PC-9 (cell line): ENCODE measurements around the gene LRFN4. TPM values are rescaled to one million over a fixed set of nuclear protein-coding genes. Genes with fewer than 3 reads are reported as not detected.

ENCODE experiments used
- BruUV-seq: library from RNA; stranded (reverse); fragments of 400-500 nt; replicated peaks from 2 replicates; lab custom pipeline; 2021; lab: Mats Ljungman, UMichigan
- CTCF ChIA-PET: fragments of 300-600 bp; sonication (Branson Sonifier 250); formaldehyde crosslinking; loops from one replicate; lab custom pipeline; 2022; ENCODE audit warnings: antibody characterized with exemption; lab: Charles Lee
- POLR2A ChIA-PET: fragments of 300-600 bp; sonication (Branson Sonifier 250); formaldehyde crosslinking; loops from one replicate; lab custom pipeline; 2022; ENCODE audit warnings: antibody characterized with exemption; ENCODE audit not compliant: unreplicated experiment; lab: Charles Lee
- DNase-seq, 2 experiments: peaks; one replicate each; pipeline versions ENCODE4 v3.0.0 to v3.0.0-alpha.2; 2015 to 2022; ENCODE audit warnings: mixed read lengths in 1 of 2
- H2AFZ ChIP-seq: fragments of 200-600 bp; sonication (generic); 2 replicates; pipeline ENCODE4 v1.8.1; 2017; ENCODE audit warnings: antibody characterized with exemption
- H3F3A ChIP-seq: fragments of 200-600 bp; sonication (generic); 2 replicates; pipeline ENCODE4 v1.8.1; 2017; ENCODE audit warnings: antibody characterized with exemption, mild to moderate bottlenecking, low read depth; ENCODE audit not compliant: insufficient read depth
- H3K27ac ChIP-seq: fragments of 200-600 bp; sonication (generic); 2 replicates; pipeline ENCODE4 v1.6.1; 2016; ENCODE audit warnings: mixed run types
- H3K27me3 ChIP-seq: fragments of 200-600 bp; sonication (generic); 2 replicates; pipeline ENCODE4 v1.6.1; 2016; ENCODE audit warnings: low read depth, mixed run types; ENCODE audit not compliant: insufficient read depth
- H3K36me3 ChIP-seq: fragments of 200-600 bp; sonication (generic); 2 replicates; pipeline ENCODE4 v1.6.1; 2016; ENCODE audit warnings: low read depth, mixed run types
- H3K4me1 ChIP-seq: fragments of 200-600 bp; sonication (generic); replicated peaks from 2 replicates; pipeline ENCODE4 v1.6.1; 2016; ENCODE audit warnings: mixed run types; ENCODE audit not compliant: insufficient read depth
- H3K4me2 ChIP-seq: fragments of 200-600 bp; sonication (generic); 2 replicates; pipeline ENCODE4 v1.6.1; 2017; ENCODE audit warnings: mixed run types
- H3K4me3 ChIP-seq: fragments of 200-600 bp; sonication (generic); 2 replicates; pipeline ENCODE4 v1.6.1; 2016; ENCODE audit warnings: mixed run types
- H3K79me2 ChIP-seq: fragments of 200-600 bp; sonication (generic); 2 replicates; pipeline ENCODE4 v1.6.1; 2017; ENCODE audit warnings: low read depth, mixed run types
- H3K9me2 ChIP-seq: fragments of 200-600 bp; sonication (generic); 2 replicates; pipeline ENCODE4 v1.8.1; 2017; ENCODE audit warnings: mild to moderate bottlenecking; ENCODE audit not compliant: insufficient read depth
- H3K9me3 ChIP-seq: fragments of 200-600 bp; sonication (generic); 2 replicates; pipeline ENCODE4 v1.8.1; 2016; ENCODE audit warnings: low read depth; ENCODE audit not compliant: insufficient read depth
- H4K20me1 ChIP-seq: fragments of 200-600 bp; sonication (generic); 2 replicates; pipeline ENCODE4 v1.8.1; 2017; ENCODE audit not compliant: insufficient read depth
- EZH2 ChIP-seq: fragments of 200-600 bp; sonication (generic); IDR thresholded peaks from 2 replicates; pipeline ENCODE4 v1.8.0; 2017; ENCODE audit warnings: antibody characterized with exemption, low read depth
- intact Hi-C: fragments of 100-400 bp; cut with micrococcal nuclease; formaldehyde crosslinking; loops from one replicate; pipeline ENCODE4 v1.10.0; 2022; ENCODE audit not compliant: unreplicated experiment
- total RNA-seq: library from RNA; stranded (reverse); gene quantifications from 2 replicates; pipeline ENCODE4 v1.2.3, GENCODE V29; 2021
- TF ChIP-seq, protein P1 (sequence below): fragments of 200-600 bp; sonication (generic); conservative IDR thresholded peaks from 2 replicates; pipeline ENCODE4 v1.6.1; 2017; ENCODE audit warnings: mixed run types, antibody characterized with exemption, mild to moderate bottlenecking, moderate library complexity

Gene LRFN4
- total RNA-seq, 1 experiment from 2014 or later = 13.8 TPM

- Histone ChIP-seq H3K9me2 (no peaks in the 10 kb centered on the region), H3K9me3 (no peaks in the 10 kb centered on the region), H3K27ac (no peak overlapping the region), H3K4me2 (no peak overlapping the region), H3K79me2 (peaks cover 18% of the 10 kb centered on the region), H3F3A (peaks cover 38% of the 10 kb centered on the region), H2AFZ (no peak overlapping the region), H3K27me3 (no peaks in the 10 kb centered on the region), H3K4me3 (no peak overlapping the region), H4K20me1 (no peaks in the 10 kb centered on the region), H3K4me1 (peaks cover 40% of the 10 kb centered on the region), H3K36me3 (peaks cover 7% of the 10 kb centered on the region; the same call in 1 of the 2 replicates)
- ChIA-PET CTCF (no interaction called here), POLR2A (interaction anchor here (0.6 kb wide), 2 partner anchors 270 to 495 kb away, joined by 5 to 9 read pairs; partner anchors contain the start of gene KDM2A)
- intact Hi-C loops = loop anchor here (10.0 kb wide), 2 partner anchors 205 to 525 kb away; partner anchors contain the start of genes CLCF1 and RHOD
- TF ChIP-seq, protein P1, sequence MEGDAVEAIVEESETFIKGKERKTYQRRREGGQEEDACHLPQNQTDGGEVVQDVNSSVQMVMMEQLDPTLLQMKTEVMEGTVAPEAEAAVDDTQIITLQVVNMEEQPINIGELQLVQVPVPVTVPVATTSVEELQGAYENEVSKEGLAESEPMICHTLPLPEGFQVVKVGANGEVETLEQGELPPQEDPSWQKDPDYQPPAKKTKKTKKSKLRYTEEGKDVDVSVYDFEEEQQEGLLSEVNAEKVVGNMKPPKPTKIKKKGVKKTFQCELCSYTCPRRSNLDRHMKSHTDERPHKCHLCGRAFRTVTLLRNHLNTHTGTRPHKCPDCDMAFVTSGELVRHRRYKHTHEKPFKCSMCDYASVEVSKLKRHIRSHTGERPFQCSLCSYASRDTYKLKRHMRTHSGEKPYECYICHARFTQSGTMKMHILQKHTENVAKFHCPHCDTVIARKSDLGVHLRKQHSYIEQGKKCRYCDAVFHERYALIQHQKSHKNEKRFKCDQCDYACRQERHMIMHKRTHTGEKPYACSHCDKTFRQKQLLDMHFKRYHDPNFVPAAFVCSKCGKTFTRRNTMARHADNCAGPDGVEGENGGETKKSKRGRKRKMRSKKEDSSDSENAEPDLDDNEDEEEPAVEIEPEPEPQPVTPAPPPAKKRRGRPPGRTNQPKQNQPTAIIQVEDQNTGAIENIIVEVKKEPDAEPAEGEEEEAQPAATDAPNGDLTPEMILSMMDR = no peak
- TF ChIP-seq EZH2 = no peak
- BruUV-seq = no TSS peak
- no peak for DNase-seq
These were observed 7.2 kb upstream of the LRFN4 start for GRCh38 chr11:66849501-66850234.

DNA sequence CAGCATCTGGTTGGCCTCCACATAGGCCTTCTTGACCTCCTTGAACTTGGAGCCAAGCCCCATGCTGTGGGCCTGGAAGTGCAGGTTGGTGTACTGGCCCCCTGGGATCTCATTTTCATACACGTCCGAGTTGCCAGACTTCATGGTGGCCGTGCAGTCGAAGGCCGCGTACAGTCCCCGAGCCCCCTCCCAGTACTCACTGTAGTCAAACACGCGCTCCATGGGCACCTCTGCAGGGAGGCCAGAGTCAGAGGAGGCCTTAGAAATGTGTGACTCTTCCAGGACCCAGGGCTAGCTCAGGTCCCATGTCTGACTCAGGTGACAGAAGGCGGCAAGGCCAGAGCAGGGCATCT is 6.7 kb upstream of the LRFN4 start:
- intact Hi-C loops = no loop called here
- Histone ChIP-seq H3K79me2 (peaks cover 12% of the 10 kb centered on the region), H3K4me3 (no peak overlapping the region), H3K27ac (no peak overlapping the region), H4K20me1 (no peaks in the 10 kb centered on the region), H3K9me2 (no peaks in the 10 kb centered on the region), H3K4me2 (no peak overlapping the region), H3F3A (peaks cover 34% of the 10 kb centered on the region), H3K4me1 (peaks cover 37% of the 10 kb centered on the region), H3K9me3 (no peaks in the 10 kb centered on the region), H3K27me3 (no peaks in the 10 kb centered on the region), H3K36me3 (peaks cover 3% of the 10 kb centered on the region; the same call in 1 of the 2 replicates), H2AFZ (no peak overlapping the region)
- BruUV-seq = no TSS peak
- DNase-seq = no peak
- no peak for TF ChIP-seq EZH2
- TF ChIP-seq, protein P1 = no peak
- ChIA-PET CTCF (no interaction called here), POLR2A (no interaction called here)

GRCh38 chr11:66850588-66851238 is 6.2 kb upstream of the LRFN4 start:
- DNase-seq = no peak
- Histone ChIP-seq H3K9me3 (no peaks in the 10 kb centered on the region), H3K4me1 (peaks cover 37% of the 10 kb centered on the region), H3K27me3 (no peaks in the 10 kb centered on the region), H3K4me3 (no peak overlapping the region), H3F3A (peaks cover 34% of the 10 kb centered on the region), H4K20me1 (no peaks in the 10 kb centered on the region), H3K27ac (no peak overlapping the region), H2AFZ (no peak overlapping the region), H3K4me2 (no peak overlapping the region), H3K9me2 (no peaks in the 10 kb centered on the region), H3K79me2 (peaks cover 7% of the 10 kb centered on the region; the same call in 1 of the 2 replicates), H3K36me3 (no peaks in the 10 kb centered on the region)
- no peak for TF ChIP-seq EZH2
- TF ChIP-seq, protein P1 = no peak
- BruUV-seq = no TSS peak
- intact Hi-C loops = no loop called here
- ChIA-PET POLR2A (no interaction called here), CTCF (no interaction called here)
